Effector CD4-positive, alpha-beta T cell (primary cell): Measurements from ENCODE around the gene TFB2M.
A peak's percentile ranks its signal among the peaks of the same experiment; 100 is the strongest.

Source experiments
- DNase-seq: peaks from one replicate; pipeline ENCODE4 v3.0.0-alpha.2; 2020

Gene TFB2M

GRCh38 chr1:246512230-246512629 is 53.8 kb downstream of the TFB2M start:
- no peak for DNase-seq

GRCh38 chr1:246511203-246511602 is 54.9 kb downstream of the TFB2M start:
- DNase-seq, result no peak

- no peak for DNase-seq
These were observed 55.7 kb downstream of the TFB2M start for GRCh38 chr1:246510147-246511030.

- DNase-seq, result no peak
These were observed 57.0 kb downstream of the TFB2M start for GRCh38 chr1:246508897-246509688.

GRCh38 chr1:246506674-246507481 is 59.2 kb downstream of the TFB2M start, which contains the start of gene SMYD3:
Gene SMYD3, minus strand, starts transcription at chr1:246507279.
- peak; percentile 64 for DNase-seq

- DNase-seq, result no peak
These were observed 59.7 kb downstream of the TFB2M start for GRCh38 chr1:246506367-246506673.

- DNase-seq, result no peak
These were observed 62.7 kb downstream of the TFB2M start for GRCh38 chr1:246503341-246503740.

- DNase-seq, result peak; percentile 27
These were observed 68.6 kb downstream of the TFB2M start for GRCh38 chr1:246497331-246497915.

GRCh38 chr1:246492611-246493245 is 73.3 kb downstream of the TFB2M start:
- no peak for DNase-seq

- DNase-seq, result no peak
These were observed 74.5 kb downstream of the TFB2M start for GRCh38 chr1:246491551-246492053.
